HG03354 (cell line): Measurements from ENCODE around the gene HDAC7.
"Not testable (repeated sequence)": the region's sequence is repeated elsewhere in the genome, so short reads cannot be mapped to it uniquely, and the experiment has no call there.

ENCODE experiments used
- ATAC-seq: cut with Tn5 transposase; IDR thresholded peaks from one replicate; pipeline ENCODE4 v1.9.1; 2021; ENCODE audit warnings: mild to moderate bottlenecking; ENCODE audit not compliant: unreplicated experiment, poor library complexity, severe bottlenecking

HDAC7 gene

GRCh38 chr12:47817272-47818006 is 2.3 kb downstream of the HDAC7 start:
- ATAC-seq: no peak

DNA sequence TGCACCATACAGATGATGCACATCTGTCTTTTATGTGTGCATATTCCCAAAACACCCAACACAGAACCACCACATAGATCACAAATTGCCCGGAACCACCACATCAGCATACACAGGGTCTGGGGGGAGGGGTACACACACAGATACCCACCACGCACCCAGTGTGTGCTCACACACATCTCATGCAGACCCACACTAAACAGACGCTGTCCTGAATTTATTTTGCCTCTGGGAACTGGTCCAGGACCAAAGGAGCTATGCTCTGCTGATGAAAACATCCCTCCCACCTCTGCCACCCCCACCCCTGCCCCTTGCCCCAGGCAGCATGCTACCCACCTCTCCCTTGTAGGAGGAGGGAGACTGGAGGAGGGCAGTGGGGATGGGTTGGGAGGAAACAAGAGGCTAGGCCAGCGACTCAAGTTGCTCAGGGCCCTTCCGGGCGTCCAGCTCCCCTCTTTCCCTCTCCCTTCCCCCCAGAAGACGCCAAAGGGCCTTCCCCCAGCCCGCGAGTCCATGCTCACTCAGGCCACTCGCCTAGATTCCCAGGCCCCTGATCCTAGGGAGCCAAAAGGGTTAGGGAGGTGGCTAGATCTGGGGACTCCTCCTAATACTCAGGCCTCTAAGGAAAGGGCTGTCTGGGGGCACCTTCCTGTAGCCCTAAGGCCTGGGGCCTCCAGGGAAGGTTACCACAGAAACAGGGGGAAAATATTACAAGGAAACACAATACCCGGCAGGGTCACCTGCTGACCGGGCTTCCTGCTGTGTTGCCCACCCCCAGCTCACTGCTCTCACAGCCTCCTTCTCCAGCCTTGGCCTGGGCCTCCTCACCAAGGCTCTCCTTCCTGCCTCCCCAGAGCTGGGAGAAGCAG is 3.1 kb downstream of the HDAC7 start:
- no peak for ATAC-seq

- not testable (repeated sequence) for ATAC-seq
Observed at GRCh38 chr12:47815447-47815846, 4.3 kb downstream of the HDAC7 start.

GRCh38 chr12:47814539-47815170 is 5.0 kb downstream of the HDAC7 start:
- ATAC-seq: no peak

DNA sequence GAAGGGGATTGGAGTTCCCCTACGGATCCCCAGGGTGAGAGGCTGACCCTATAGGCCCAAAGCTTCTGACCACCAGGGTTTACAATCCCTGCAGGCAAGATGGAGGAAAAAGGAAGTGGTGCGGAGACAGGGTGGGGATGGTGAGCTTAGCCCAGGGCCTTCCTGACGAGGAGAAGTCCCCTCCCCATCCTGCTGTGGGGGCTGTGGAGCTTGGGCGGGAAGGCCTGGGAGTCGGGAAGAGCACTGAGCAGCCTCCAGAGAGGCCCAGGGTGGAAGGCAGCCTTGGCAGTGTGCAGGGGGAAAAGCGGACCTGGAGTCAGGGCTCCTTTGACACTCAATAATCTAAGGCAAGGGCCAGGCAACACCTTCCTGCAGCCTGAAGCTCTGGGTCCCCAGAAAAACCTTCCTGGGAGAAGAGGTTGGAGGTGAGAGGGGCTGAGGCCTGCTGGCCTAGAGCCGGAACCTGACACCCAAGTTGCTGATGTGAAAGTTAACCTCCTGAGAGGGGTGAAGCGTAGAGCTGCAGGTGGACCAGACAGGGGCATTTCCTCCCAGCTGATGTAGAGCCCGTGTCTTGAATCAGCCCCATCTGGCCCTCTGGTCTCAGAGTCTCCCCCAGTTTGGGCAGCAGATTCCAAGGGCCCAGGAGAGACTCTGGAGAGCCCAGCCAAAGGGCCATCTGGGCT is 6.0 kb downstream of the HDAC7 start:
- peak; percentile 49 for ATAC-seq

DNA sequence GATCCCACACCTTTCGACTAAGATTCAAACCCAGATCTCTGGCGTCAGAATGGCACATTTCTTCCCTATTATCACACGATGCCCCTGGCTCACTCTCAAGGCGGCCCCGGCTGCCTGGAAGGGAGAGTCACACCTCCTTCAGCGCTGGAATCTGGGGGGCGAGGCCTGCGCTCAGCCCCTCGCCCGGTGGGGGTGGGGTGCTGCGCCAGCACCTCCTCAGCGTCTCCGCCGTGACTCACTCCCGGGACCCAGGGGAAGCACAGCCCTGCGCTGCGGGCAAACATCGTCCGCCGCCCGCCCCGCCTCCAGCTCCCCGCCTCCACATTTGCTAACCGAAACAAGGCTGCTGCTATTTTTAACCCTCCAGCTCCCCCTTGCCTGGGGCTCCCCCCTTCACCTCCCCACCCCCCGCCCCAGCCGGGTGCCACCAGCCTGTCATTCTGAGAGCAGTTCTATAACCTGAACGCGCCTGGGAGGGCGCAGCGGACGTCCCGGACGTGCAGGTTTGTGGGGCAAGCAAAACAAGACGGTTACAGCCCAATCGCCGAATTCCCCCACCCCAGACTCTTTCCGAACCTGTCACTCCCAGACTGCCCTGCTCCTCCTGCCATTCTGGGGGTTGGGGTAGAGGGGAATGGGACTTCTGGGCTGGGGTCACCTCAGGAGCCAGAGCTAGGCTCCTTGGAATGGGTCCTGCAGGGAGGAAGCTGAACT is 6.7 kb downstream of the HDAC7 start:
- ATAC-seq: peak; percentile 64

DNA sequence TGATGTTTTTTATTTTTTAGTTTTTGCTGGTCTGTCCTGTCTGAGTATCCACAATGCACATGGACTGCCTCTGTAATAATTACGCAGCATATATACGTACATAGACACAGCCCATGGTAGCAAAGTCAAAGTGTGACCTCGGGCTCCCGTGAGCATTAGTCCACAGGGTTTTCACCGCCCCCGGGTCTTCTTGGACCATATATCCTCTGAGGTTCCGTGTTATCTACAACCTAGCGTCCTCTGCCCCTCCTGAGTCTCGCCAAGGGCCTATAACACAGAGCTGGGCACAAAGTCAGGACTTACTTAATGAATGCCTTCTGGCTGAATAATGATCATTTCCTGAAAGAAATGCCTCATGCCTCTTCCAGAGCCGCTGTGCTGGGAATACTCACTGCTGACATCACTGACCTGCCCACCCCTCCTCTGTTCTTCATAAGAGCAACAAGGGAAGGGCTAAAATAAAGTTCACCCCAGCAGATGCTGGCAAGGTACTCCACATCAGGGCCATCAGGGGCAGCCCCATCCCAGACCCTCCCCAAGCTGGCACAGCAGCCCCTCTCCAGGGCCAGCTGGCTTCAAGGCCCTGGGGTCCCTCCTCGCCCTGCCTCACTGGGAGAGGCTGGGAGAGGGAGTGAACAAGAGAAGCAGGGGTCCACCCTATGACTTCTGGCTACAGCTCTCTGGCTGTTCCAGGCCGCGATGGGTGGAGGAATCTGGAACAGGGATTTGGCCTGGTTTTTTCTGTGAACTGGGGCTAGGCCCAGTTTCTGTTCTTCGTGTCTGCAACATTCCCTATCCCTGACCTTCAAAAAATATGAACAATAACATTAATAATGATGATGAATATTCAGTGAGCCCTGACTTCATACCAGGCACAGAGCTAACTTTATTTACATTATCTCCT is 7.9 kb downstream of the HDAC7 start:
- ATAC-seq: no peak

DNA sequence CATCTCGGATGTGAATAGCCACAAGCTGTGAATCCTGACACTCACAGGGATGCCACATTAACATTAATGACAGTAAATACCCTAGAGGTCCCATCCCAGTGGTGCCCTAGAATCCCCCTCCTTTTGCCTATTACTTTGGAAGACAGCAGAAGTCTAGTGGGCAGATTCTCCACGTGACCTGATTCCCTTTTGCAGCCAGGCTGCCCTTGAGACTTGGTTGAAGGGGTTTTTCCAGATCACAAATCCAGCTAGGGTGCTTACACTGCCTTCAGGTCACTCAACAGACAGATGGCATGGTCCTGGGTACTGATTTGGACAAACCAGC is 8.7 kb downstream of the HDAC7 start:
- no peak for ATAC-seq

DNA sequence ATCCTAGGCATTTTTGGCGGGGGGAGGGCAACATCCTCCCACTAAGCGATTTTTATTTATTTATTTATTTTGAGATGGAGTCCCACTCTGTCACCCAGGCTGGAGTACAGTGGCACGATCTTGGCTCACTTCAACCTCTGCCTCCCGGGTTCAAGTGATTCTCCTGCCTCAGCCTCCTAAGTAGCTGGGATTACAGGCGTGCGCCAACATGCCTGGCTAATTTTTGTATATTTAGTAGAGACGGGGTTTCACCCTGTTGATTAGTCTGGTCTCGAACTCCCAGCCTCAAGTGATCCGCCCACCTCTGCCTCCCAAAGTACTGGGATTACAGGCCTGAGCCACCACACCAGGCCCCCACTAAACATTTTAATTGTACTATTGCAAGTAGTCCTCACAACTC is 10.2 kb downstream of the HDAC7 start:
- ATAC-seq: not testable (repeated sequence)

DNA sequence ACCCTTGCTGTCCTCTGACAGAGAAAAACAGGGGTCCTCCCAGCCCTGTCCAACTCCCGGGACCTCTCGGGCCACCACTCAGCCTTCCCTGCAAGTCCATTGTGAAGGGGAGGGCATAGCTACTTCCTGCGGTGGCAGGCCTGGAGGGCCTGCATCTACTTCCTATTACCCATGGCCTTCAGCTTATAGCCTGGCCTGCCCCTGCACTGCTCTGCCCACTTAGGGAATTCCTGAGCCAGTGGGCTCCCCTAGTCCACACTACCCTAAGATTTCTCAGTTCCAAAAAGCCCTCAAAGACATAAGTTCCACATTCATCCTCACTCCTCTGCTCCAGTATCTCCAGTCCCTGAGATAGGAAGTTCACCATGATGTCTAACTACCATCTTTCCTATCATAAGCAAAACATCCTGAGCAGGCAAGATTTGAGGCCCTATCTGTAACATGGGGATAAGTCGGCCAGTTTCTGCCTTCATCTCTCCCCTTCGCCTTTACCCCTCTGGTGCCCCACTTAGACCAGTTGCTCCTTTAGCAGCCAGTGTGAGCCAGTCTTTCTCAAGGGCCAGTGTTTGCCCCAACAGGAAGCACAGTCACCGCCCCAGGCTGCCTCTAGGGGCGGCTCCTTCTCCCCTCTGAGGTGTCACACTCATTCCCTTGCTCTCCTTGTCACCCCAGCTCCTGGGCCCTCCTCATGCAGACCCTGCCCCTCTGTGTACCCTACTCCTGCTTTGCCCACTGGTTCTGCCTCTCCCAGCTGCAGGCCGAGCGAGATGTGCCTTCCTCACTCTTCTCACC is 10.9 kb downstream of the HDAC7 start:
- ATAC-seq: peak; percentile 22

GRCh38 chr12:47808050-47808449 is 11.7 kb downstream of the HDAC7 start:
- peak; percentile 49 for ATAC-seq

DNA sequence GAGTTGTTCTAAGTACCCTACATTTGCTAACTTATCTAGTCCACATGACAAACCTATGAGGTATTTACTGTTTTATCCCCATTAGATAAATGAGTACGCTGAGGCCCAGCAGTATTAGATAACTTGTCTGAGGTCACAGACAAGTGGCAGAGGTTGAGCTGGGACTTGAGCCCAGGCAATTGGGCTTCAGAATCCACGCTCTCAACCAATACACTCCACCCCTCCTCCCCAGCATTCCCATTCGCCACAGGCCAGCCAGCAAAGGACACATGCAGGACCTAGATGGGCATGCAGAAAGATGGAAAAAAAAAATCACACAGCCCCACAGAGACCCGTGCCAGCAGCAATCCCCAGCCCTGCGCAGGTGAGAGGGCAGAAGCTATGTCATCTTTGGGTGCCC is 12.4 kb downstream of the HDAC7 start:
- ATAC-seq: no peak

DNA sequence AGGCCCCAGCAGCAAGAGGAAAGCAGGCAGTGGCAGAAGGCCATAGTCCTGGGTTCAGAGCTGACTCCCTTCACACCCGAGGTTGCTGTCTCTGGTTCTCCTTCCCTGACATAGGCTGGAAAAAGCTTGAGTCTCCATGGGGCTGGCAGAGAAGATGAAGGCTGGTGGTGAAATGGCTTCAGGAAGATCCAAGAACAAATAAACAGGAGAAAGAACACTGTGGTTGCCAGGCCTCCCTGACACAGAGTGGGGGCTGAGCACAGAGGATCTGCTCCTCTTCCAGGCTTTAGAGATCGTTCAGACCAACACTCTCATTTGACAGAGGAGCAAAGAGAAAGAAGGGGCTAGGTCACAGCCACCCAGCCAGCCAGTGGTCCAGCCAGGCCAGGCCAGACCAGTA is 14.3 kb downstream of the HDAC7 start:
- no peak for ATAC-seq

GRCh38 chr12:47804171-47804570 is 15.5 kb downstream of the HDAC7 start:
- no peak for ATAC-seq

DNA sequence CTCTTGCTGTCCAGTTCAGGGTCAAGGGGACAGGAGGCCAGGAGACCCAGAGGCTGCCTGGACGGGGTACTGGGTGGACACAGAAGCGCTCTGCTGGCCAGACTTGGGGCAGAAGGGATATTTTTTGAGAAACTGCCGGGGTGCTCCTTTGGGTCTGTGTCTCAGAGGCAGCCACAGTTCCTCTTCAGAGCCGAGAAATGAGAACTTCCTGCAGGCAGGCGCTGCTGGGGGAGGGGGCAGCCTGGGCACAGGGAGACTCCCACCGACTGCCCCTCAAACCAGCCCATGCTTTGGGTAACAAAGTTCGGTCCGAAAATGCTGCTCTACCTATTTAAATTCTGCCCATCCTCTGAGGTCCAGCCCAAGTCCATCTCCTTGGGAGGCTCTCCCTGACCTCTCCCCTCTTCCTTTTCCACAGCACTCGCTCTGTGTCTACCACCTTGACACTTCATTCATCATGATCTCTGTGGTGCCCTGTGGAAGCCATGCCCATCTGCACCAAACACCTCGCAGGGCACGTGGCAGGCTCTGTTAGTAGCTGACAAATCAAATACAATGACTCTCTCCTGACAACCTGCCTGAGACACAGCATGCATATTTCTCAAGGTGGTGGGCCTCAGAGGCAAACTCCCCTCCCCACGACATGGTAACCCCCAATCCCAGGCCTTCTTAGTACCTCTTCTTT is 16.4 kb downstream of the HDAC7 start:
- no peak for ATAC-seq

DNA sequence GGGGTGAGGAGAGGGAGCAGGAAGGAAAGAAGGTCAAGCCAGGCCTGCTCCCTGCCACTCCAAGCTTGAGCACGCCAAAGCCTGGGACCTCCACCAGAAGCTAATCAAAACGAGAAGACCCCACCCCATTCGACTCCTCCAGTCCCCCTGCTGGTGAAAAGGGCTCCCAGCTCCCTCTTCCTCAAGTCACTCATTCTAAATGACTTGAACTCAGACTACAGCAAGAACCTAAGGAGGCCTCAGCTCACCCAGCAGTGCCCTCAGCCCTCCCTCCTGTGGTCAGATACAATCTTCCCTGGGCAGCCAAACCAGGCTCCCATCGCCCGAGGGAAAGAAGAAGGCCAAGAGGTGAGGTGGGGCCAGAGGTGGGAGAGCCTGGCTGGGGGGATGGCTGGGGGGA is 17.4 kb downstream of the HDAC7 start:
- no peak for ATAC-seq

GRCh38 chr12:47801904-47802246 is 17.8 kb downstream of the HDAC7 start:
- ATAC-seq: no peak
